NCI-H526 treated with DMSO at 0.1 percent for 48 hours (cell line): ENCODE data around the gene DPH1.

Experiments
- DNase-seq: peaks from one replicate; lab custom pipeline; 2025; lab: John Stamatoyannopoulos, UW

The DPH1 gene

DNA sequence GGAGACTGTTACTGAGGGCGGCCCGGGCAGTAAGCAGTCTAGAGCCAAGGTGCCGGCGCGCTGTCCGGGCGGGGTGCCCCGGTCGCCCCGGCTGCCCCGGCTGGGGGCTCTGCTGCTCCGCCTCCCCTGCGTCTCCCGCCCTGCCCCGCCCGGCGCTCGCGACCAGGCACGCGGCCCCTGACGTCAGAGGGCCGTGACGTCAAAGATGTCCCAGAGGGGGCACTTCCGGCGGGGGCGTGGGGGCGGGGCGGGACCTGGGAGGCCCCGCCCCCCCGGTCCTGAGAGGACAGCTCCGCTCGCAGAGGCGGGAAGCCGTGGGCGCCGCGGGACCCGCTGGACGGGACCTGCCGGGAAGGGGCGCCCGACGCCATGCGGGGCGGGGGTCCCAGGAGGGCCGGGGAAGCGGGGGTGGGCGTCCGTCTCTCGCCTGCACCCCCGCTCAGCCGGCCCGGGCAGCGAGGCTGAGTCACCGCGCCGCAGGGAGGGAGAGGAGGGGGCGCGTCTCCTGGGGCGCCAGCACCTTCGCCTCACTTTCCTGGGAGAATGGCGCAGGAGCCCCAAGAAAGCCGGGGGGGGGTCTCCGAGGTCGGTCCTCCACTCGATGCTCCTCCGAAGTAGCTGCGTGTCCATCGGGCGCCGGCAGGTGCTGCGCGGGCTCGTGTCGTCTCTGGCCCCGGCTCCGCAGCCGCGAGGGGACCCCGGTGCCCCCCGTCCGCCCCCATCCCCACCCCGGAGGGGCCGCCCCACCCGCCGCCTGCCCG lies 20.5 kb downstream of the DPH1 start:
- DNase-seq, result no peak

GRCh38 chr17:2051061-2051932 lies 21.3 kb downstream of the DPH1 start:
- no peak for DNase-seq

DNA sequence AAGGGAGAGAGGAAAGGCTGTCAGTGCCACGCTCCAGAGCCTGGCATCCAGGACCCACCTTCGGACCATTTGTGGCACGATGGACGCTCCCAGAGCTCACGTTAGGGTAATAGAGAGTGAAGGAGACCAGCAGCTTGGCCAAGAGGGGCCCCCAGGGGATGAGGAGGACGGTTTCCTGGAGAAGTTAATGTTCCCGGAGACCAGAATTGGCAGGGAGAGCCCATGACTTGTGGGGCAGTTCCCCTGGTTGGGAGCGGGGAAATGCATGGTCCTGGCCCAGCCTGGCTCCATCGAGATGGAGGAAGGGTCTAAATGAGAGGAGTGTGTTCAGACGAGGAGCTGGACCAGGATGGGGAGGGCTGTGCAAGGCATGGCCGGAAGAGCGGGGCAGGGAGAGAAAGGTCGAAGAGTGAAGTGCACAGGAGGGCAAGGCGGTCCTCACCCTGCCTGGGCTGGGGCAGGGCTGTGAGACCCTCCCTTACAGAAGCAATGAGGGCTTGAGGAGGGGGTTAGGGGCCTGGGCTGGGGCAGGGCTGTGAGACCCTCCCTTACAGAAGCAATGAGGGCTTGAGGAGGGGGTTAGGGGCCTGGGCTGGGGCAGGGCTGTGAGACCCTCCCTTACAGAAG lies 22.1 kb downstream of the DPH1 start:
- no peak for DNase-seq

DNA sequence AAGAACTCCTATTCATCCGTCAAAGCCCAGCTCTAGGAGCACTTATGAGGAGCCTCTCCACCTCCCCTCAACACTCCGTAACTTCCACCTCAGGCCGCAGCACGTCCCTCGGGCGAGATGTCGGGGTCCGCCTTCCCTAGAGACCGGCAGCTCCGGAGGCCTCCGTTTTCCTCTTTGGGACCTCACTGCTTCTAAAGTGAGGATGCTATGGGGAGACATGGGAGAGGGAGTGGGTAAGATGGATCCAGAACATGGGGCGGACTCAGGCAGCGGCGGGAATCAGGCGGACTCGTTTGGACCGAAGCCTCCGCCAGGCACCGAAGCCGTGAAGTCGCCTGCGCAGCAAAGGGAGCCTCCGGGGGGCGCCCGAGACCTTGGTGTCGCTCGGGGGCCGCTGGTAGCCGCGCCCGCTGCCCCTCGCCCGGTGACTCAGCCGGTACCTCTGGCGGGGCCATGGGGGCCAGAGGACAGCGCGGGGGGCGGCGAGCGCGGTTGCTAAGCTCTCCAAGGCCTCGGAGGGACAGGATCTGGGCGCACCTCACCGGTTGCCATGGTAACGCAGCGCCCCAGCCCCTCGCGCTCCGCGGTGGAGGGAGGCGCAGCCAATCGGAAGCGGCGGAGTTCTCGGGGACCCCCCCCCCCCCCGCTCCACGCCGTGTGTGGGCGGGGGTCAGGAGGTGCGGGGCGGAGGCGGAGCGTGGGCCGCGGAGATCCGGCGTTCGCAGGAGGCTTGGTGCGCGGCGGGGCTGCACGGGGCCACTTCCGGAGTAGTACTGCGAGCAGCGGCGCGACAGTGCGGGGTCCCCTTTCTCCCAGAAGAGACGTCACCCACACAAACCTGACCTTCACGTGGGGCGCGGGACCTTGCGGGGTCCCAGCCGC lies 23.7 kb downstream of the DPH1 start:
- DNase-seq, result peak; percentile 4

GRCh38 chr17:2054262-2054511 lies 24.2 kb downstream of the DPH1 start:
- DNase-seq, result no peak

DNA sequence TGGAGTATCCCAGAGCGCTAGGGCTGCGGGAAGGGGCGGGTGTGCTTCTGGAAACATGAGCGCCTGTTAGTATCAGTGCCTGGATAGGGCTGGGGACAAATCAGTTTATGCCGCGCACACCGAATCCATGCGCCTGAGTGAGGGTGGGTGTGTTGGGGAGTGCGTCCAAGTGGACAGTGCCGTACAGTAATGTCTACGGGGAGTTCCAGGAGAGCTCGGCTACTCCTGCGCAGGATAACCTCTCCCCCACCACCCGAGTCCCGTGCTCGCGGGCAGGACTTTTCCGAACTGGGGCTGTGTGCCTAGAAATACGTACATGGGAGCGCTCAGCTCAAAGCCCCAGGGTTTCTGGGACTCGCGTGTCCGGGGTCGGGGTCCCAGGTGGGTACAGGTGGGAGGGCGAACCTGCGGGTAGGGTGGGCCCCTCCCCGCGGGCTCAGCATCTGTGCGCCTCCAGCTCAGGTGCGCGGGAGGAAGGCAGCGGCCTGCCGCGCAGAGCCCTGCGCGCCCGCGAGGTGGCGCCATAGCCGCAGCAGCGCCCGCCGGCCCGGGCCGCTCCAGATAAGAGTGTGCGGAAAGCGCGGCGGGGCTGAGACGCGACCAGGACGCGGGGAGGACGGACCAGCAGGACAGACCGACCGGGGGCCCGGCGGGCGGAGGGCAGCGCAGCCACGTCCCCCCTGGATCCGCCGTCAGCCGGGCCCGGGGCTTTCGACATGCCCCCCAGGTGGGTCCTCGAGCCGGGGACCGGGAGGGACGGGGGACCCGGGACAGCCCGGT lies 24.7 kb downstream of the DPH1 start, which contains the start of gene HIC1:
HIC1 (plus strand) TSS at position 592 of the 780 bp plus-strand sequence. CDS start 1,588 bp downstream, outside the sequence.
- DNase-seq, result peak; percentile 21

- no peak for DNase-seq
Measured at GRCh38 chr17:2055292-2056205, 25.6 kb downstream of the DPH1 start.

- DNase-seq, result no peak
Measured at GRCh38 chr17:2056206-2057174, 26.5 kb downstream of the DPH1 start.

- no peak for DNase-seq
Measured at GRCh38 chr17:2057175-2057759, 27.3 kb downstream of the DPH1 start.

DNA sequence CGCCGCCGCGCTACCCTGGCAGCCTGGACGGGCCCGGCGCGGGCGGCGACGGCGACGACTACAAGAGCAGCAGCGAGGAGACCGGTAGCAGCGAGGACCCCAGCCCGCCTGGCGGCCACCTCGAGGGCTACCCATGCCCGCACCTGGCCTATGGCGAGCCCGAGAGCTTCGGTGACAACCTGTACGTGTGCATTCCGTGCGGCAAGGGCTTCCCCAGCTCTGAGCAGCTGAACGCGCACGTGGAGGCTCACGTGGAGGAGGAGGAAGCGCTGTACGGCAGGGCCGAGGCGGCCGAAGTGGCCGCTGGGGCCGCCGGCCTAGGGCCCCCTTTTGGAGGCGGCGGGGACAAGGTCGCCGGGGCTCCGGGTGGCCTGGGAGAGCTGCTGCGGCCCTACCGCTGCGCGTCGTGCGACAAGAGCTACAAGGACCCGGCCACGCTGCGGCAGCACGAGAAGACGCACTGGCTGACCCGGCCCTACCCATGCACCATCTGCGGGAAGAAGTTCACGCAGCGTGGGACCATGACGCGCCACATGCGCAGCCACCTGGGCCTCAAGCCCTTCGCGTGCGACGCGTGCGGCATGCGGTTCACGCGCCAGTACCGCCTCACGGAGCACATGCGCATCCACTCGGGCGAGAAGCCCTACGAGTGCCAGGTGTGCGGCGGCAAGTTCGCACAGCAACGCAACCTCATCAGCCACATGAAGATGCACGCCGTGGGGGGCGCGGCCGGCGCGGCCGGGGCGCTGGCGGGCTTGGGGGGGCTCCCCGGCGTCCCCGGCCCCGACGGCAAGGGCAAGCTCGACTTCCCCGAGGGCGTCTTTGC lies 28.0 kb downstream of the DPH1 start:
- DNase-seq, result no peak

DNA sequence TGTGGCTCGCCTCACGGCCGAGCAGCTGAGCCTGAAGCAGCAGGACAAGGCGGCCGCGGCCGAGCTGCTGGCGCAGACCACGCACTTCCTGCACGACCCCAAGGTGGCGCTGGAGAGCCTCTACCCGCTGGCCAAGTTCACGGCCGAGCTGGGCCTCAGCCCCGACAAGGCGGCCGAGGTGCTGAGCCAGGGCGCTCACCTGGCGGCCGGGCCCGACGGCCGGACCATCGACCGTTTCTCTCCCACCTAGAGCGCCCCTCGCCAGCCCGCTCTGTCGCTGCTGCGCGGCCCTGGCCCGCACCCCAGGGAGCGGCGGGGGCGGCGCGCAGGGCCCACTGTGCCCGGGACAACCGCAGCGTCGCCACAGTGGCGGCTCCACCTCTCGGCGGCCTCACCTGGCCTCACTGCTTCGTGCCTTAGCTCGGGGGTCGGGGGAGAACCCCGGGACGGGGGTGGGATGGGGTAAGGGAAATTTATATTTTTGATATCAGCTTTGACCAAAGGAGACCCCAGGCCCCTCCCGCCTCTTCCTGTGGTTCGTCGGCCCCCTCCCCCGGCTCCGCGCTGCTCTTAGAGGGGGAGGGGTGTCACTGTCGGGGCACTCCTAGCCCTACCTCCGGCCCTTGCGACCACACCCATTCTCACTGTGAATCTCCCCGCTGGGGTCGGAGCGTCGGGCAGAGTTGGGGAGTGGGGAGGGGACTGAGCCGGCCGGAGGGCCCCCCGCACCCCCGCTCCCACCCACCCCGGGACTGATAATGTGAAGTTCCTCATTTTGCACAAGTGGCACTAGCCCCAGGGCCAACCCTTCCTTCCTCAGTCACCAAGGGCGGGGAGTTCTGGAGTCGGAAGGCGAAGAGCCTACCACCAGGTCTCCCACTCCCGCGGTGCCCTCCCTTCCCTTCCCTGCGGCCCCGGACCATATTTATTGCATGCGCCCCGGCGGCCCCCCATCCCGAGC lies 28.9 kb downstream of the DPH1 start:
- no peak for DNase-seq

- no peak for DNase-seq
Measured at GRCh38 chr17:2059547-2060384, 29.8 kb downstream of the DPH1 start.

DNA sequence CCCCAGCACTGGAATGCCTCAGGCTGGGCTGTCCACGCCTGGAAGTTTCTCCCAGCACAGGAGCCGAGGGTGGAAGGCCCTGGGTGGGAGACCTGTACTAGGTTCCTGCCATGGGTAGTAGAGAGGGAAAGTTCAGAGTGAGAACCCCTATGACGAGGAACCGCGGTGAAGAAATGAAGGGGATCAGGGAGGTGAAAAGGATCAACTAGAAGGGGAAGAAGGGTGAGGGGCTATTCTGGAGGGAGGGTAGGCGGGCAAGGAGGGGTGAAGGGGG lies 30.4 kb downstream of the DPH1 start:
- no peak for DNase-seq

- DNase-seq, result no peak
Measured at GRCh38 chr17:2060681-2061440, 30.9 kb downstream of the DPH1 start.

- no peak for DNase-seq
Measured at GRCh38 chr17:2061441-2061958, 31.5 kb downstream of the DPH1 start.
